AG20443 (cell line): ENCODE results near the gene LINC01488.

Experiments
- DNase-seq: peaks from one replicate; pipeline ENCODE4 v3.0.0; 2012; ENCODE audit warnings: low spot score, mixed read lengths

Gene LINC01488

DNA sequence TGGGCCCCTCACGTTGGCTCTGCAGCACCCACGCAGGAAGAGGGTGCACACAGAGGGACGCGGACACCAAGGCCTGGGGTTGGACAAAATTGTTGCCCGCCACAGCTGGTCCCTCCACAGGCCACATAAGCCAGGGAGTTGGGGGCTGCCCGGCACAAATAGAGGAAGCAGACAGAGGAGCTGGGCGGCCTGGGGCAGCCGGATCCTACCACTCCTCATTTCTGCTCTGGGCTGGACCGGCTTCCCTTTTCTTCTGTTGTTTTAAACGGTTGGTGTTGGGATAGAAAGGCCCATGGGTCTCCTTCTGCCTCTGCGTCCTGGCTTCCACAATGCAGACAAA is 36.4 kb upstream of the LINC01488 start:
- DNase-seq = no peak

GRCh38 chr11:69446108-69446507 is 35.4 kb upstream of the LINC01488 start:
- DNase-seq = no peak

- DNase-seq = no peak
These were observed 33.7 kb upstream of the LINC01488 start for GRCh38 chr11:69447786-69448185.

GRCh38 chr11:69448471-69449284 is 32.8 kb upstream of the LINC01488 start:
- DNase-seq = no peak

DNA sequence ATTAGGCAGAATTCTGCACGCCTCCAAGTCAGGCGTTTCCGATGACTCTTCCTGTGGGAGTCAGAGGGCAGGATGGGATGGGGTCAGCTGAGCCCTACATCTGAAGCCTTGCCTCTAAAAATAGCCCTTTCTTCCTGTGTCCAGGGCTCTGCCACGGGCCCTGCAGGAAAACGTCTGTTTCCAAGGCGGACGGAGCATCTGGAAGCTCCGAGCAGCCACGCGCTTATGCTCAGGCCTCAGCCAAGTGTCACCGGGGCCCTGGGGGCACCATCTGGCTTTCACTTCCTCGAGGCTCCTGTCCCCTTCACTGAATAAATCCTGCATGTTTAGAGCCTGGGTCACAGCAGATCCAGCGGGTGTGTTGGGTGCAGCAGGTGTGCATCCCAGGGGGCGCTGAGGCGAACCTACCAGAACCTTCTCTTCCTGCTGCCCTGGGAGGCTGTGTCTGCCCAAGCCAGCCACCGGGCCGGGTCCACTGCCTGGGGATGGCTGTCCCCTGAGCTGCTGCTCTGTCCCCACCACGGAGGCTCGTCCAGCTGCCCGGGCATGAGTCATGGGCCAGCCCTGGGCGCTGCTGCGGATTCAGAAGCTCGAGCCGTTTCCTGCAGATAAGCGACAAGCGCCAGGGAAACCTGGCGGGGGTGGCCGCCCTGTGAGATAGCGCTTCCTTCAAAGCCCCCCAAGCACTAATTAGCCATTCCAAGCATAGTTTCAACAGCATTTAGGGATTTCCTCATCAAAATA is 32.0 kb upstream of the LINC01488 start:
- DNase-seq = peak; percentile 47

- DNase-seq = no peak
These were observed 31.2 kb upstream of the LINC01488 start for GRCh38 chr11:69450064-69450856.

DNA sequence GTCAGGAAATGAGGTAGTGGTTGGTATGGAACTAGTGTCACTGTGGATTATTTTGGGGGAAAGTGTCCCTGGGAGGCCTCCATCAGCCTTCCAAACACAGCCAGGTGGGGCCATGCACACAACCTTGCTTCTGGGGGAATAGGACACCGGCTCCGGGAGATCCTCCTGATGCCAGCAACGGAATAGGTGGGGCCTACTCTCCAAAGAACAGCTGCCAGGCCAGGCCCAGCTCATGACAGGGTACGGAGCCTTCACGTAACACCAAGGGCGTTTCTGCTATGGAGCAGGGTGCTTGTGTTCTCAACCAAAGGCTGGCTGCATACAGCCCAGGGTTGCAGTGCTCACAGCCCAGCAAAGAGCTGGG is 30.6 kb upstream of the LINC01488 start:
- no peak for DNase-seq

DNA sequence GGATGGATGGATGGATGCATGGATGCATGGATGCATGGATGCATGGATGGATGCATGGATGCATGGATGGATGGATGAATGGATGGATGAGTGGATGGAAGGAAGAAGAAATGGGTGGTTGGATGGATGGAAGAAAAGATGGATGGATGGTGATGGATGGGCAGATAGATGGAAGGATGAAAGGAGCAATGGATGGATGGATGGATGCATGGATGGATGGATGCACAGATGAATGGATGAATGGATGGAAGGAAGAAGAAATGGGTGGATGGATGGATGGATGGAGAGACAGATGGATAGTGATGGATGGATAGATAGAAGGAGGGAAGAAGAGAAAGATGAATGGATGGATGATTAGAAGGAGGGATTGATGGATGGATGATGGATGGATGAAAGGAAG is 30.2 kb upstream of the LINC01488 start:
- DNase-seq = no peak

DNA sequence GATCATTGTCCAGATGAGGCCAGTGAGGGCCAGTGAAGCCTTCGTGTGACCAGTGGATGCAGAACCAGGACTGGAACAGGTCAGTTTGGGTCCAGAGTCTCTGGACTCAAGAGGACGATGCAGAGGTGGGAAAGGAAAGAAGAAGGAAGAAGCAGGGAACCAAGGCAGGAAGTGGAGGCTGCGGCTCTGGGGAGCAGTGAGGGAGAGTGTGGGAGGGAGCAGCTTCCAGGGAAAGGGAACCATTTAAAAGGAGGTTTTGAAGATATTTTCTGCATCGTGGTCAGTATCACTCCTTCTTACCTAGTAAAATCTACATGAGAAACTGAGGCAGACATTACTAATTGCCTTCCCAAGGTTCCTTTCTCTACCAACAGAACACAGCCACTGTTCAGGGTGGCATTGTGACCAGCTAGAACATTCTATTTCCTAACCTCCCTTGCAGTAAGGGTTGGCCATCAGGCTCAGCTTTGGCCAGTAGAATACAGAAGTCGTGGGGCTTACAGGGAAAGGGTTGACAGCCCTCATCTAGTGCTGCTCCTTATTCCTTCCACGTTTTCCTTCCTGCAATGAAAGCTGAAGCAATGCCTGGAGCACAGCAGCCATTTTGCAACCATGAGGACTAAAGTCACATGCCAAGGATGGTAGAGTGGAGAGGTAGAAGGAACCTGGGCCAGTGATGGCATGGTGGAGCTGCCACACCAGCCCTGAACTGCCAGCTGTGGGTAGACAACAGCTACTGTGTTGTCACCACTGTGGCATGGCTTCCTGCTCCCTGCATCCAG is 29.1 kb upstream of the LINC01488 start:
- DNase-seq = no peak

DNA sequence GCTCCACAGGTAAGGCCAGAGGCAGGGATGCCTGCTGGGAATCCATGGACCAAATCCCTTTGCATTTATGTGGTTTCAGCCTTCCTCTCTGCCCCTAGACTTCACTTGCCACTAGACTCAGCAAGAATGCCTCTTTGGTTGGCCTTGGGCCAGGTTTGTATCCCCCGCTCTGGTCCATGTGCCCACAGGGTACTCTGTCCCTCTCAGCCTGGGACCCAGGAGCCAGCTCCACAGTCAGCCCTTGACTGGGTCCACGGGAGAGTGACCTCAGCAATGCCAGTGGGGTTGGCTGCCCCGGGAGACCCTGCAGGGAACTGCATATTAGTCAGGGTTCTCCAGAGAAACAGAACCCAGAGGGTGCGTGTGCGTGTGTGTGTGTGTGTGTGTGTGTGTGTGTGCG is 28.3 kb upstream of the LINC01488 start:
- no peak for DNase-seq

DNA sequence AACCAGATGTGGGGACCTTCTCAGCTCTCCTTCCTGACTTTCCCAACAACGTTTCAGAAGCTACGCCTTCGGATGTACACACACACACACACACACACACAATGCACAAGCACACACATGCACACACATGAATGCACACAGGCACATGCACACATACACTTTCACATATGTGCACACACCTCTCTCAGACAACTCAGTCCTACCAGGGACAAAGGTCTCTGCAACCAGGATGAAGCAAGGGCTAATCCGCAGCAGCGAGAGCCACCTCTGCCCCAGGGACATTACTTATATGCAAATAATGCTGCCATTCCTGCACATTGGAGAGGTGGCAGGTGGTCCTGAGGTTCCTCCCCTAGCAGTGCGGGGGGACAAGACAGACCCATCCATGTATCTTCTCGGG is 27.4 kb upstream of the LINC01488 start:
- no peak for DNase-seq

GRCh38 chr11:69455969-69456368 is 25.5 kb upstream of the LINC01488 start:
- DNase-seq = no peak

DNA sequence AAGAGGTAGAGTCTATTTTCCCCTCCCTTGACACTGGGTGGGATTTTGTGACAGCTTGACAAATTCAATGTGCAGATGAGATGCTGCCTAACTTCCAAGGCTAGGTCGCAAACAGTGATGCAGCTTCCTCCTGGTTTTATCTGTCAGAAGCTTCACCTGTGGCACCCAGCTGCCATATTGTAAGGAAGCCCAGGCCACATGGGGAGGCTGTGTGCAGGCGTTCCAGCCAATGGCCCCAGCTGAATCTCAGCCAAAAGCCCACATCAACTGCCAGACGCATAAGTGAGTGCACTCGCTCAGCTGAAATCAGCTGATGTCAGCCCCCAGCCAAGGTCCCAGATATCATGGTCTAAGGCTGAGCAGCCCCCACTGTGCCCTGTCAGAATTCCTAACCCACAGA is 24.8 kb upstream of the LINC01488 start:
- DNase-seq = no peak

GRCh38 chr11:69459848-69460539 is 21.5 kb upstream of the LINC01488 start:
- DNase-seq = no peak

DNA sequence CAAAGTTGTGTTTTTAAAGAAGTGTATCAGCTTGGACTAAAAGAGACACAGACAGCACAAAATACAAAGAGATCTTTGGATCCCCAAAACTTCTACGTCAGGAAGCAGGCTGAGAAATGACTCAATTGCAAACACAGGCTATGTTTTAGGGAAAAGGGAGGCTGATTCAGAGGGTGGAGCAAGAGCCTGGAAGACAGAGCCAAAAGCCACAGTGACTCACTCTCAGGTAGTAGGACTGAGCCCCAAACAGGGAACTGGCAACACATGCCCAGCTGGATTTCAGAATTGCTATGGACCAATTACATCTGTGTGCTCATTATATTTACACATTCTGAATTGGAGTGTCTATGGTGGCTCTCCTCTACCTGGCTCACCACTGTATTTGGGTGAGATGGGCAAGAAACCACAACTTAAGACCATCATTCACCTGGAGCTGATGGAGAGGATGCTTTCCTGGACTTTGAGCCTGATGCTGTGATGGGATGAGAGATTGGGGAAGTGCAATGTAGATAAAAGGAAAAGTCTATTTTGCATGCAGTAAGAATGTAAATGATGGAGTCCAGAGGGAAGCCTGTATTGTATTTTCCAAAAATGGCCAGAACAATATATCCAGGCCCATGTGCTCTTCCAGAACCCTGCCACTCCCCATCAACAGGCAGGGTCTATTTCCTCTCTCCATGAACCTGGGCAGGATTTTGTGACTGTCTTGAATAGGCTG is 20.8 kb upstream of the LINC01488 start:
- DNase-seq = peak; percentile 88

DNA sequence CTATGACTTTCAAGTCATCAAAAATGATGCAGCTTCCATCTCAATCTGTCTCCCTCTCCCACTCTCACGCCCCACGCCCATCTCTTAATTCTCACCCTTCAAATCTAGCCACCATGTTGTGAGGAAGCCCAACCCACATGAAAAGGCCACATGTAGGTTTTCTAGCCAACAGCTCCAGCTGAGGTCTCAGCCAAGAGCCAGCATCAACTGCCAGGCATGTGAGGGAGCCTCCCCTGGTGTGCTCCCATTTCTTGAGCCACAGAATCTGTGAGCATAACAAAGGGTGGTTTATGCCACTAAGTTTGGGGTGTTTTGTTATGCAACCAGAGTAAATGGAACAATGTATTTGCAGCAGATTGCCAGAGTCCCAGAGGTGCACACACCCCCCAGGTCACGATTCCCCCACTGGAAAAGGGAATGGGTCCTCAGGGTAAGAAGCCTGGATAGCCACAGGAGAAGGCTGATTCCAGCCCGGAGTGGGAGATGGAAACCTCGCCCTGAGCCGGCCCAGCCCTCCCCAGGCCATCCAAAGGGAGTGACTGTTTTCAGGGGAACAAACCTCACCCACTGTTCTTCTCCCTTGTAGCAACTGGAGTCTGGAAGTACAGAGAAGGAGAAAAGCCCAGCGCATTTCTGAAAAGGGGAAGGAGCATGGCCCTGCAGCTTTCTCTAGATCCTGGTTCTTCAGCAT is 20.0 kb upstream of the LINC01488 start:
- DNase-seq = no peak

DNA sequence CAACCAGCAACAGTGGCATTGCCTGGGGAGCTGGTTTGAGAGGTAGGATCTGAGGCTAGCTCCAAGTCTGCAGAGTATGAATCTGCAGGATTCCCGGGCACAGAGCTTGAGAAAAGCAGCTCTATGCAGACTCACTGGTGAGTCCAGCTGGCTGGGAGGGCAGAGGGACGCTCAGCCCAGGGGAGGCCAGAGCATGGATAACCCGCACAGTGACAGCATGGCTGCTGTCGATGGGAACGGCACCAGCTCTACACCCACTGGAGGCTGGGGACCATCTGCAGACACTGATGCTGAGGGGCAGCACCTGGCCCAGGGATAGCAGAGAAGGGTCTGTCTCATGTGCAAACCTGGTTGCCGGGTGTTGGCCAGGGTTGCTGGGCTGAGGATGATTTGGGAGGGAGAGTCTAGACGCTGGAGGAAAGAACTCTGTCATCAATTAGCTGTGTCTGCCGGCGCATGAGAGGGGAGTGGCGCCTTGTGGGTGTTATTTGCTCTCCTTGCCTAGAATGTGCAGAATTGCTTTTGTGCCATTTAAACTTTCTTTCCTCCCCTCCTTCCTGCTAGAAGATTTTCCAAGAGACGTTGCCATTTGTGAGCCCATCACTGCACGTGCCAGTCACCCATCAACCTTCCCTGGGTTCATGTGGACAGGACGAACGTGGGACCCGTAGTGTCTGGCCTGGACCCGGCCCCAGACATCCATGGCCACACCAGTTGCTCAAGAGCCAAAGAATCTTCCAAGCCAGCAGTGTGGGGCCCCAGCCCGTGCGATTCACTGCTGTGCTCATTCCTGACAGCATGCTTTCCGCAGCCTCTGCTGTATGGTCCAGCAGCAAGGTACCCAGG is 19.1 kb upstream of the LINC01488 start:
- DNase-seq = peak; percentile 46

GRCh38 chr11:69463181-69463994 is 18.1 kb upstream of the LINC01488 start:
- peak; percentile 88 for DNase-seq
